ENCODE measurements around the gene AMH.

- TF ChIP-seq EZH2phosphoT487 (IDR thresholded peaks at IDR 0.05) (no peak), CTCF (IDR thresholded peaks at IDR 0.05) (no peak), EZH2 (IDR thresholded peaks at IDR 0.05) (no peak)
Observed at GRCh38 chr19:2274185-2274711, 25.1 kb downstream of the AMH start.
